Embryonic facial prominence (tissue), 1 donor: ENCODE results near the gene TAGAP.

Experiments used
- DNase-seq: peaks from one replicate; pipeline ENCODE4 v3.0.0-alpha.2; 2016; ENCODE audit errors: extremely low spot score

Gene TAGAP

GRCh38 chr6:159071843-159072769 lies 27.3 kb upstream of the TAGAP start:
- no peak for DNase-seq

GRCh38 chr6:159068904-159069578 lies 24.2 kb upstream of the TAGAP start:
- no peak for DNase-seq

GRCh38 chr6:159067334-159067733 lies 22.5 kb upstream of the TAGAP start:
- no peak for DNase-seq

DNA sequence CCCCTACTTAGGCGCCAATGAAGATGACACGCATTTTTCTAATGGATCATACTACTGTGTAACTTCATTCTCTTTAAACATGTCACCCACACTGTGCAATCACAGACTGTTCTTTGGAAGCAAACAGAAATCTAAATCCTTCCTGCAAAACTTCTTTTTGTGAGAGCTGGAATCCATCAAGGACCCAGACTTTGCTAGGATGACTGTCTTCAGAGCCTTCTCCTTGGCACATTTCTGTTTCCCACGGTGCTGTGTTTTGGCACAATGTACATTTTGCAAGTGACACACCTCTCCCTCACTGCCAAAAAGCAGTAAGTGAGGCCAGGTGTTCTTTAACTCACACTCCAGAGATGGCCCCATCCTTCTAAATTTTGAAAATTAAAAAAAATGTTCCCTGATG lies 21.7 kb upstream of the TAGAP start:
- DNase-seq = no peak

- DNase-seq = no peak
Observed at GRCh38 chr6:159065759-159066329, 21.1 kb upstream of the TAGAP start.

- no peak for DNase-seq
Observed at GRCh38 chr6:159065091-159065490, 20.3 kb upstream of the TAGAP start.

GRCh38 chr6:159064477-159064876 lies 19.7 kb upstream of the TAGAP start:
- no peak for DNase-seq

- no peak for DNase-seq
Observed at GRCh38 chr6:159063549-159063948, 18.8 kb upstream of the TAGAP start.

GRCh38 chr6:159062976-159063375 lies 18.2 kb upstream of the TAGAP start:
- DNase-seq = no peak

GRCh38 chr6:159062564-159062945 lies 17.8 kb upstream of the TAGAP start:
- DNase-seq = no peak

DNA sequence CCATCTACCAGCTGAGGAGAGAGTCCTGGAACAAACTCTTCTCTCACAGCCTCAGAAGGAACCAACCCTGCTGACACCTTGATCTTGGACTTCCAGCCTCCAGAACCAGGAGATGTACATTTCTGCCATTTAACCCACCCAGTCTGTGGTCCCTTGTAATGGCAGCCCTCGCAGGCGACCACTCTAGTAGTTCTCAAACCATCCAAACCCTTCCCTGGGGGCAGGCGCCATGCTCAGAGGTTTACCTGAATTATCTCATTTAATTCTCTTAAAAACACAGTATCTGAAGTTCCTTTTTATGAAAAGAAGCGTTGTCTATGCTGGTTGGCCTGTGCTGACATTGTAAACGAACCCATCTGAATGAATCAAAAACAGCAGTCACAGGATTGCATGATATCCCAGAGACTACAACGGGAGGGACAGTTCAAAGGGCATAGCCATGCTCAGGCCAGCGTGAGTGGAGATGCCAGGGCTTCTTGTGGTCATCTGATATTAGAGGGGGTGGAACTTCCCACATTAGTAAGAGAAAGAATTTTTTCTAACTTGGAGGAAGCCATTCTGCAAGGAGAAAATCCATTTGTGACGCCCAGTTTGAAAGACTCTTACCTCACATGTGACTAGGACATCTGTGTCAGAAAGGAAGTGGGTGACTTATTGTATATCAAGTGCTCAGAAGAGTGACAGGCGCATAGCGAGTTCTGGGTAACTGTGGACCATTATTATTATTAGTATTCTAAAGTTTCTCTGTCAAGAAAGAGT lies 17.2 kb upstream of the TAGAP start:
- DNase-seq = no peak

- DNase-seq = no peak
Observed at GRCh38 chr6:159061146-159061545, 16.4 kb upstream of the TAGAP start.

DNA sequence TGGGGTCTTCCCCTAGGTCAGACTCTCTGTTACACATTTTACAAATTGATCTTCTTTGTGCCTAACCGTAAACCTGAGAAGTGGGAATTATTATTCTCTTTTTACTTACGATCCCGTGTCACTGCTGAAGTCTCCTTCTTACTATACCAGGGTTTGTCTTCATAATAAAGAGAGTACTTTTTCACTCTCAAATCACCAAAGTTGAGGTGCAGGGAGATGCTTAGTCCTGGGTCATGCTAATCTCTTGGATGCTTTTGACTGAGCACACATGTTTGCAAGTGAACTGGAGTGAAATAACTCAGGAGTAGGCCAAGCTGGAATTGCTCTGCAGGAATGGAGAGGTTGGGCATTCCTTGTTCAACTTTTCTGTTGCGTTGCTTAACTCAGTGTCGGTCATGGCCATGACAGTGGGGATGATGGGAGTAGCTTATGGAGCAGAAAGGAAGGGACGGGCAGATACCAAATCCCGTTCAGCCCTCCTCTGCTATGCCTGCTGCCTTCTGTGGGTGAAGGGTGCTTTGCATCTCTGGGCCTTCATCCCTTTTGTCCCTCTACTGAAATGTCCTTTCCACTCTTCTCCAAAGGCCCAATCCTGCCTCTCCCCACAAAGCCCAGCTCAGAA lies 15.2 kb upstream of the TAGAP start:
- DNase-seq = no peak

DNA sequence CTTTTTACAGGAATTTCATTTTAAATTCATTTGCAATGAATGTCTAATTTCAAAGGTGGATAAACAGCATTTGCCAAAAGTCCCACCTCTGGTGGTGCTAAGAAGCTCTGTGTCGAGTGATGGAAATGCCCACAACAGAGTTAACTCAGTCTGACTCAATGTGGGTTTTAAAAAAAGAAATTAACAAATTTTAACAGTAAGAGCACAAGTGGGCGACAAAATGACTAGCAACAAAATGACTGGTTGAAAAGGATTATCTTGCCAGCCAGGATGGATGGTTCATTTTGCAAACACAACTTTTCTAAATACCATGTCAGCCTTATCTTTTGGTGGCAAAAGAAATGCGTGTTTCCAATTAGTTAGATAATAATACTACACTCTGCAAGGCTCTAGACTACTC lies 14.3 kb upstream of the TAGAP start:
- no peak for DNase-seq

GRCh38 chr6:159056899-159057298 lies 12.1 kb upstream of the TAGAP start:
- DNase-seq = no peak

GRCh38 chr6:159056432-159056831 lies 11.6 kb upstream of the TAGAP start:
- DNase-seq = no peak

DNA sequence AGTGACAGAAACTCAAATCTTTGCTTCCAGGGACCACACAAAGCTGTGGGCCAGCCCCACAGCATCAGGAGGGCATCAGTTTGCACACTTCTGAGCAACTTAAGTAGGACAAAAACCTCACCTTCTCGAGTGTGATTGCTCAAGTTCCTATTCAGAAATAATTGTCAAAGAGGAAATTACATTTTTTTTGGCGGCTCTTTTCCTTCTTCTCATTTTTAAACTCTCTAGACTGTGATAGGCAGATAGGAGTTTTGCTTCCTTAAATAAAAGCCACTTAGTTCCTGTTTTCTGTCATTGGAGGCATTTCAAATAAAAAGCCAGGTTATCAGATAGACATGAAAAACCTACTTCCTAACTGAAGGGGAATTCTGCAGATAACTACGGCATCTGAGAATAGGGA lies 11.2 kb upstream of the TAGAP start:
- DNase-seq = no peak

- DNase-seq = no peak
Observed at GRCh38 chr6:159053781-159054398, 9.1 kb upstream of the TAGAP start.

DNA sequence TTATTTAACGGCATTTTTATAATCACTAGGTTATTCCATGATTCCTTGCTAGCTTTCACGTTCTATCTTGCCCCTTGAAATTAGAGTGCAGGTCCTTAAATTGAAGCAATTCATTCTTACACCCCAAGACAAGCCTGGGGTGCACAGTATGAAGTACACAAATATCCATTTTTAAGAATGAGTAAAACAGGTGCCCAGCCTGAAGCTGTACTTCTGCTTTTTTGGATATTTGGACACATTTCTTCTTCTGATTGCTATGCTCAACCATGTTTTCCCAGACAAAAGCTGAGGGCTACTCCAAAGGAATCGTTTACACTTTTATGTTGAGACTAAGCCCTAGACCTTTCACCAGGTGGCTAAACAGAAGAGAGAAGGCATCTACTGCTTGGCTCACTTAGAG lies 7.9 kb upstream of the TAGAP start:
- no peak for DNase-seq

DNA sequence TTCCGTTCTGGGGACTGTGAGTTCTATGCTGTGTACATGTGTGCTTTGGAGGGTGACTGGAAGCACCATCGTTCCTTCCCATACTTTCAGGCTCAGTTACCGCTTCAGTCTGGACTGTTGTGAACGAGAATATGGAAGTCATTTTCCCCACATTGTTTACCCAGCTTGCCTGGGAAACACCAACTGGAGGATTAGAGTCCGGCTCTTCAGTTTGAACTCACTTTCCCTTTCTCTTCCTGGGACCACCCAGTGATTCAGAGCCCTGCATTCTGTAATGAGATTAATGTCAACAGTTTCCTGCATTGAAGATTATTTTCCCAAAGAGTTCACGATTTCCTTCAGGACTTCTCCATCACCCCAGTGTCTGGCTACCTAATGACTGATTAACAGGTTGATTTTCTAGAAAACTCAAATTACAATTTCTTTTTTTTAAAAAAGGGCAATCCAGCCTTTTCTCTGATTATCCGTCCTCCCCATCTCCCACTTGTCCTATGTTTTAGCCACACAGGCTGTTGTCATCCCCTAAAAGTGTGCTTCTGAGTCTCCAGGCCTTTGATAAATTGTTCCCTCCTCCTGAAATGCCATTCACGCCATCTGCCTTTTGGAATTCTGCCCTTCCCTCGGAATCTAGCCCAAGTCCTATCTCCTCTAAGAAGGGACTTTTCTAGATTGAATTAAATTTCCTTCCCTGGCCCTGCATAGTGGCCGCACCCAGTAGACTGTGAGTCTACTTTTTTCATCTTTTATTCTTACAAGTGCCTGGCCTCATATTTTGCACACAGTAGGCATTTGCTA lies 3.3 kb upstream of the TAGAP start:
- DNase-seq = no peak
